Transverse colon (tissue), 4 donors: ENCODE measurements around the gene MIOX. TPM values are rescaled to one million over a fixed set of nuclear protein-coding genes. Genes with fewer than 3 reads are reported as not detected.

Experiments
- DNase-seq: peaks from one replicate; pipeline ENCODE4 v3.0.0-alpha.2; 2019
- H3K27ac ChIP-seq, 4 donors: fragments of 200-600 bp; sonication (generic); 2 replicates each; pipeline ENCODE4 v1.5.1; 2016 to 2018; ENCODE audit warnings: inconsistent platforms in 4 of 4
- H3K27me3 ChIP-seq: fragments of 200-600 bp; sonication (generic); 2 replicates; pipeline ENCODE4 v1.5.1; 2017; ENCODE audit warnings: inconsistent platforms
- H3K36me3 ChIP-seq, 4 donors: fragments of 200-600 bp; sonication (generic); 2 replicates each; pipeline ENCODE4 v1.5.1; 2017 to 2019; ENCODE audit warnings: inconsistent platforms in 4 of 4
- H3K4me1 ChIP-seq, 4 donors: fragments of 200-600 bp; sonication (generic); 2 replicates each; pipeline ENCODE4 v1.5.1; 2017 to 2020; ENCODE audit warnings: inconsistent platforms in 4 of 4
- H3K4me3 ChIP-seq, 4 donors: fragments of 200-600 bp; sonication (generic); 1 replicate in 1 of 4; 2 replicates in 3 of 4; pipeline versions ENCODE4 v1.5.1 to v1.6.1; 2017 to 2019; ENCODE audit warnings: inconsistent platforms in 4 of 4
- H3K9me3 ChIP-seq, 2 donors: fragments of 200-600 bp; sonication (generic); 2 replicates each; pipeline ENCODE4 v1.5.1; 2017 to 2019; ENCODE audit warnings: inconsistent platforms in 2 of 2
- EP300 ChIP-seq: sonication (generic); formaldehyde crosslinking; IDR thresholded peaks from one replicate; pipeline ENCODE4 v1.6.1; 2017; ENCODE audit warnings: antibody characterized with exemption, low read depth
- POLR2A ChIP-seq: fragments of 450-650 bp; IDR thresholded peaks from one replicate; pipeline ENCODE4 v1.6.1; 2016; ENCODE audit warnings: antibody characterized with exemption, mild to moderate bottlenecking, moderate library complexity
- POLR2AphosphoS5 ChIP-seq, 3 donors: sonication (generic); formaldehyde crosslinking; IDR thresholded peaks; one replicate each; pipeline ENCODE4 v1.6.1; 2016; ENCODE audit warnings: antibody characterized with exemption in 3 of 3
- WGBS, 2 donors: methylation state at CpG; one replicate each; pipeline ENCODE4 v1.1.5; 2018; ENCODE audit warnings: low coverage in 1 of 2; 5-methylcytosine and 5-hydroxymethylcytosine counted together
- in situ Hi-C, 4 donors: fragments of 200-750 bp; cut with MboI; loops; one replicate each; pipeline versions ENCODE4 v1.15.0 to v1.15.1; 2017; ENCODE audit warnings: low sequenced_read_pairs in 3 of 4, low pct_ligation_motif_present in 1 of 4, low pct_unique_long_range_greater_than_20kb in 1 of 4
- intact Hi-C: fragments of 100-400 bp; cut with DNase I; formaldehyde crosslinking; loops from one replicate; pipeline ENCODE4 v1.15.1; 2023; ENCODE audit warnings: low total_unique reads
- total RNA-seq, 4 donors: library from RNA; depleted of rRNA; stranded (reverse); fragments of >200 nt; gene quantifications; one replicate each; pipeline ENCODE4 v1.1.0, GENCODE V29; 2016
- TF ChIP-seq, protein P1 (sequence below), 5 experiments: fragments of 200-600 bp in 3 of 5; fragments of 450-650 bp in 2 of 5; sonication (generic) in 3 of 5; IDR thresholded peaks; 1 replicate in 2 of 5; 2 replicates in 3 of 5; pipeline ENCODE4 v1.5.1; 2016 to 2017; ENCODE audit warnings: antibody characterized with exemption in 5 of 5, inconsistent platforms in 3 of 5, mild to moderate bottlenecking in 2 of 5, moderate library complexity in 1 of 5

Gene MIOX
- total RNA-seq, 4 donors from 2014 or later: not detected

DNA sequence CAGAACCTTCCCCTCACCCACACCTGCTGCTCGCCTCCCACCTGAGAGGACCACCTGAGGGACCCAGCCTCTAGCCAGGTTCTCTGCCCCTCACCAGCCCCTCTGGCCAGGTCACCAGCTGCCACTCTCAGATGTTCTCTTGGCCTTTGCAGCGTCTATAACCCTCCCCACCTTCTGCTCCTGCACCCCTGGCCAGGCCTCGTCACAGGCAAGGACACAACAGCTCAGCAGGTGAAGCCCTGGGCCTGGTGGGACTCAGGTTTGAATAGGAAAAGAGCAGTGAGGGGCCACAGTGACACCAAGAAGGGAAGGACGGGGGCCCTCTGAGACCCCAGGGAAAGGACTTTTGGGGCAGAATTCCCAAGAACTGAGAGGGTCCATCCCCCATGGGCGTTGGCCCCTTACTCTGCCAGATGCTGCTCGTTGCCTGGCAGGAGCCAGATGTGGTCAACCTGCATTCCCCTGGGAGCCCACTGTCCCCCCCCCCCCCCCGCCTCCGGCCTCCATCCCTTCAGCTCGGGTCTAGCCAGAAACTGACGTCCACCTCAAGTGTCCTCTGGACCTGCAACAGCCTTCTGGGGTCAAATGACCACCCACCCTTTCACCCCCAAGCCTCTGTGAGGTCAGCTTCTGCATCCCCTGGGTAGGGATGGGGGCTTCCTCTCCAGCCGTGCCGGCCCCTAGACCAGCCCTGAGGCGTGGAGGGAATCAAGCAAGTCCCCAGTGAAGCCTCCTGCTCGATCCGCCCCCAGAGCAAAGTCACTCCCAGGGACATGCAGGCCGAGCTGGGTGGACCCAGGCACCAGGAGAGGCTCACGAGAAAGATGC lies 40.6 kb upstream of the MIOX start:
- no peak for DNase-seq
- Histone ChIP-seq H3K27ac (peak overlapping the region in 1 of 4 donors; percentile 21), H3K27me3 (no peaks in the 10 kb centered on the region), H3K9me3 (no peaks in the 10 kb centered on the region), H3K36me3 (peaks cover 0 to 21% (median 4%) of the 10 kb centered on the region in 4 donors), H3K4me3 (no peak overlapping the region), H3K4me1 (peaks cover 0 to 12% (median 9%) of the 10 kb centered on the region in 4 donors)
- in situ Hi-C loops: no loop called here
- TF ChIP-seq POLR2A: no peak
- WGBS, 2 donors: 79% methylated on average over 11 of the region's 17 CpGs; no CpG with 5 or more reads in 1 of the 2 donors
- intact Hi-C loops: no loop called here

DNA sequence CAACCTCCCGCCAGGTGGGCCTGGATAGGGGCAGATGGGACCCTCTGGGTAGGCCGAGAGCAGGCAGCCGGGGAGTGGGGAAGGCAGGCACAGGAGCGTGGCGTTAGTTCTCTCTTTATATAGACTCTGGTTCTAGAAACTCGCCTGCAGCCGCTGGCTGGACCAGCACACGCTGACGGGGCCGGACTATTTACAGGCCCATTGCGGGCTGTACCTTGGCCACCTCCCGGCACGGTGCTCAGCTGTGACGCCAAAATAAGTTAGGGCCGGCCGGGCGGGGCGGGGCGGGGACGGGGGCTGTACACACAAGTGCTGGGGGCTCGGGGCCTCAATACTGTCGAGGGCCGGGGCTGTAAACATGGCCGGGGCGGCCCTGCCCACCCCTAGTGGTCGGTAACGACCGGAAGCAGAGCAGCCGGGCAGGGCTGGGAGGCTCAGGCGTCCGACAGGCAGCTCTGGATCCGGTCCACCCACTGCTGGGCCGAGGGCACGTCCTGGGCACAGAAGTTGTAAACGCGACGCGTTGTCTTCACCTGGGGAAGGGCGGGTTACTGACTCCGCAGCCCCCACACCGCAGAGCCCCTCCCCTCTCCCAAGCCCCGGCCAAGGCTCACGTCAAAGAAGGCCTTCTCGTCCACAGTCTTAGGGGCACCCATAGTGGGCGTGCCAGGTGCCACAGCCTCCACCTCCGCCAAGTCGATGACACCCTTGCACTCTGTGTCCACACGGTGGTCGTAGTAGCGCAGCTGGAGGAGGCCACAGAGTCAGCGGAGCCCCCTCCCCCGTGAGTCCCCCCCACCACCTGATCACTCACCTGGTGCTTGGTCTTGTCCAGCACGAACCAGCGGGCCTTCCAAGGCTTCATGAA lies 39.7 kb upstream of the MIOX start:
- Histone ChIP-seq H3K27me3 (no peaks in the 10 kb centered on the region), H3K9me3 (no peaks in the 10 kb centered on the region), H3K36me3 (peaks cover 0 to 21% (median 4%) of the 10 kb centered on the region in 4 donors), H3K4me3 (no peak overlapping the region), H3K4me1 (peaks cover 0 to 12% (median 9%) of the 10 kb centered on the region in 4 donors), H3K27ac (no peak overlapping the region)
- TF ChIP-seq, protein P1, sequence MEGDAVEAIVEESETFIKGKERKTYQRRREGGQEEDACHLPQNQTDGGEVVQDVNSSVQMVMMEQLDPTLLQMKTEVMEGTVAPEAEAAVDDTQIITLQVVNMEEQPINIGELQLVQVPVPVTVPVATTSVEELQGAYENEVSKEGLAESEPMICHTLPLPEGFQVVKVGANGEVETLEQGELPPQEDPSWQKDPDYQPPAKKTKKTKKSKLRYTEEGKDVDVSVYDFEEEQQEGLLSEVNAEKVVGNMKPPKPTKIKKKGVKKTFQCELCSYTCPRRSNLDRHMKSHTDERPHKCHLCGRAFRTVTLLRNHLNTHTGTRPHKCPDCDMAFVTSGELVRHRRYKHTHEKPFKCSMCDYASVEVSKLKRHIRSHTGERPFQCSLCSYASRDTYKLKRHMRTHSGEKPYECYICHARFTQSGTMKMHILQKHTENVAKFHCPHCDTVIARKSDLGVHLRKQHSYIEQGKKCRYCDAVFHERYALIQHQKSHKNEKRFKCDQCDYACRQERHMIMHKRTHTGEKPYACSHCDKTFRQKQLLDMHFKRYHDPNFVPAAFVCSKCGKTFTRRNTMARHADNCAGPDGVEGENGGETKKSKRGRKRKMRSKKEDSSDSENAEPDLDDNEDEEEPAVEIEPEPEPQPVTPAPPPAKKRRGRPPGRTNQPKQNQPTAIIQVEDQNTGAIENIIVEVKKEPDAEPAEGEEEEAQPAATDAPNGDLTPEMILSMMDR (IDR thresholded peaks at IDR 0.05): no peak
- in situ Hi-C loops: no loop called here
- 73% methylated on average over 47 of the region's 54 CpGs; no CpG with 5 or more reads in 1 of the 2 donors for WGBS, 2 donors
- intact Hi-C loops: no loop called here
- DNase-seq: no peak

DNA sequence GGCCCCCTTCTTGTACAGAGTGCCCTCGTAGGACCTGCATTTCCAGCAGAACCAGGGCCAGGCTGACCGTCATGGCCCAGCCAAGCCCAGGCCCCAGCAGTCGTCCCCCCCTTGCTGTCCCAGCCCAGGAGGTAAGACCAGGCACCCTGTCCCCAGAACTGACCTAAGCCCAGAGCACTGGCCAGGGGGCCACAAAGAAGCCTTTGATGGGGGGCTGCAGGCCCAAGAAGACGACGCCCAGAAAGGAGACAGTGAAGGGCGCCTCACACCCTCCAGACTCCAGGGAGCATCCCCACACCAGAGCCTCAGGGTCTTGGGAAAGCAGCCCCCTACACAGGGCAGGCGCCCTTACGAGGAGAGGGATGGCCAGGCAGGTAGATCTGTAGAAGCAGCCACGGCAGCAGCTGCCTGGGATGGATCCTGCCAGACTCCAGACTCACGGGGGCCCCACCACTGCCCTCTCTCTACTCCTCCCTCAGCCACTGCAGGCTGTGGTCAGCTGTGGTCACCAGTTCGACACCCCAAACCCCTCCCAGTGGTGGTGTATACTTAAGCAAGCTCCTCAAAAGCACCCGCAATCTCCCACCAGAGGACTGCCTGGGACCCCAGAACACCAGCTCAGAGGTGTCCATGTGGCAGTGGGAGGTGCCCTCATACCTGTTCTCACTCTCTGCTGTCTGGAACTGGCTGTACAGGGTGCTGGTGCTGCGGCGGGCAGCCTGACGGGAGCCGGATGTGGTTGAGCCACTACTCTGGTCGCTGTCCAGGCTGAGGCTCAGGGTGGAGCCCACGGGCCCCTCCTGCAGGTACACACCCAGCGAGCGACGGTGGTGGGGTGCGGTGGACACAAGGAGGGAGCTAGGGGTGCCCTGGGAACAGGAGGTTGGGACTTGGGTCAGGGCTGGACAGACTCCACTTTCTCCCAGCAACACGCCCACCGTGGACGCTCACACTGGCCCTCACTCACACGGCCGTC lies 38.8 kb upstream of the MIOX start:
- intact Hi-C loops: no loop called here
- Histone ChIP-seq H3K36me3 (peaks cover 0 to 21% (median 4%) of the 10 kb centered on the region in 4 donors), H3K27ac (no peak overlapping the region)

DNA sequence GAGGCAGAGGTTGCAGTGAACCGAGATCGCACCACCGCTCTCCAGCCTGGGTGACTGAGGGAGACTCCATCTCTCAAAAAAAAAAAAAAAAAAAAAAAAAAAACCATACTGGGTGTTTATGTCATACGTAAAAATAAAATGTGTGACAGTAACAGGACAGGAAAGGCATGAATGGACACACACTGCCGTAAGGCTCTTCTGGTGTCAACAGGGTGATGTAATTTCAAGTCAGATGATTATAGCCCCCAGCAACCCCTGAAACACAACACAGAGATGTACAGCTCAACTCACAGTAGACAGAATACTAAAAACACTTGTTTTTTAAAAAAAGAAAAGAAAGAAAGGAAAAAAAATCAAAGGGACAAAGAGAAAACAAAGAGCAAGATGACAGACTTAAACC lies 34.0 kb upstream of the MIOX start:
- no peak for DNase-seq
- Histone ChIP-seq H3K9me3 (no peaks in the 10 kb centered on the region), H3K27me3 (no peaks in the 10 kb centered on the region), H3K36me3 (peaks cover 0 to 34% (median 15%) of the 10 kb centered on the region in 4 donors), H3K27ac (no peak overlapping the region), H3K4me1 (no peaks in the 10 kb centered on the region), H3K4me3 (no peak overlapping the region)
- TF ChIP-seq EP300: no peak
- TF ChIP-seq POLR2A: no peak
- TF ChIP-seq, protein P1 (IDR thresholded peaks at IDR 0.05): no peak
- no peak for TF ChIP-seq POLR2AphosphoS5 (IDR thresholded peaks at IDR 0.05)
- in situ Hi-C loops: no loop called here
- intact Hi-C loops: no loop called here
- WGBS, 2 donors: 90% methylated on average over 5 of the region's 5 CpGs; no CpG with 5 or more reads in 1 of the 2 donors

More for the DNA sequence above, 38.8 kb upstream of the MIOX start:
- Histone ChIP-seq H3K9me3 (no peaks in the 10 kb centered on the region), H3K27me3 (no peaks in the 10 kb centered on the region), H3K4me3 (no peak overlapping the region), H3K4me1 (peaks cover 0 to 12% (median 9%) of the 10 kb centered on the region in 4 donors)
- in situ Hi-C loops: no loop called here
- 85% methylated on average over 26 of the region's 27 CpGs; no CpG with 5 or more reads in 1 of the 2 donors for WGBS, 2 donors
- DNase-seq: no peak
- TF ChIP-seq, protein P1 (IDR thresholded peaks at IDR 0.05): no peak
- no peak for TF ChIP-seq POLR2A
- no peak for TF ChIP-seq POLR2AphosphoS5 (IDR thresholded peaks at IDR 0.05)
- TF ChIP-seq EP300: no peak
